ENCODE results near the gene SP6. TPM values are rescaled to one million over a fixed set of nuclear protein-coding genes. Genes with fewer than 3 reads are reported as not detected.

The SP6 gene
- total RNA-seq, 2 donors from 2014 or later, result 0.20 to 0.21 TPM

DNA sequence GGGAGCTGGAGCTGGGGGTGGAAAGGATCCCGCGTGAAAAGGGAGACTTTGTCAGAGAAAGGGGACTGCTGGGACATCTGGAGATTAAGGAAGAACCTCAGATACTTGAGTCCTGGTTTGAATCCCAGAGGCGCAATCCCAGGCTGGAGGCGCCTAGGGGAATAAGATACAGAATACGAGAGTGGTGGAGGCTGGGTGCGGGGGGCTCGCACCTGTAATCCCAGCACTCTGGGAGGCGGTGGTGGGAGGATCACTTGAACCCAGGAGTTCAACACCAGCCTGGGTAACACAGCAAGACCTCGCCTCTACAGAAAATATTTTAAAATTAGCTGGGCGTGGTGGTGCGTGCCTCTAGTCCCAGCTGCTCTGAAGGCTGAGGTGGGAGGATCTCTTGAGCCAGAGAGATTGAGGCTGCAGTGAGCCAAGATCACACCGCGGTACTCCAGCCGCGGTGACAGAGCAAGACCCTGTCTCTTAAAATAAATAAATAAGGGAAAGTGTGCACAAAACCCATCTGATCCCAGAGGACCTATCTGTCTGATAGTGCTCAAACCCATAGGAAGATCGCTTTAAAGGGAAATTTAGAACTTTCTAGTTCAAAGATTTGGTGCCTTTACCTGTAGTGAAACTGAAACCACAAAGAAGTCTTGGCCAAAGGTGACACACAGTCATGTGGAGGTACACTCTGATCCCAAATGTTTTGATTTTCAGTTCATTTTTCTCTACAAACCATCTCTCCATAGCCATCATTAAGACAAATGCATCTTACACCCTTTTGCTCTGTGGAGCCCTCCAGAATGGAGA, 9.3 kb downstream of the SP6 start:
- no peak for DNase-seq
- Mint-ChIP-seq H3K36me3 (ENCODE audit: low read depth) (no peaks in the 10 kb centered on the region), H3K27me3 (peaks cover 26% of the 10 kb centered on the region), H3K27ac (peak overlapping the region; percentile 84), H3K4me3 (peak overlapping the region; percentile 98), H3K4me1 (peaks cover 16% of the 10 kb centered on the region)
- H3K9me3 ChIP-seq (ENCODE audit: control insufficient read depth, low read length, poor library complexity, severe bottlenecking), result no peaks in the 10 kb centered on the region
- no peak for ATAC-seq

DNA sequence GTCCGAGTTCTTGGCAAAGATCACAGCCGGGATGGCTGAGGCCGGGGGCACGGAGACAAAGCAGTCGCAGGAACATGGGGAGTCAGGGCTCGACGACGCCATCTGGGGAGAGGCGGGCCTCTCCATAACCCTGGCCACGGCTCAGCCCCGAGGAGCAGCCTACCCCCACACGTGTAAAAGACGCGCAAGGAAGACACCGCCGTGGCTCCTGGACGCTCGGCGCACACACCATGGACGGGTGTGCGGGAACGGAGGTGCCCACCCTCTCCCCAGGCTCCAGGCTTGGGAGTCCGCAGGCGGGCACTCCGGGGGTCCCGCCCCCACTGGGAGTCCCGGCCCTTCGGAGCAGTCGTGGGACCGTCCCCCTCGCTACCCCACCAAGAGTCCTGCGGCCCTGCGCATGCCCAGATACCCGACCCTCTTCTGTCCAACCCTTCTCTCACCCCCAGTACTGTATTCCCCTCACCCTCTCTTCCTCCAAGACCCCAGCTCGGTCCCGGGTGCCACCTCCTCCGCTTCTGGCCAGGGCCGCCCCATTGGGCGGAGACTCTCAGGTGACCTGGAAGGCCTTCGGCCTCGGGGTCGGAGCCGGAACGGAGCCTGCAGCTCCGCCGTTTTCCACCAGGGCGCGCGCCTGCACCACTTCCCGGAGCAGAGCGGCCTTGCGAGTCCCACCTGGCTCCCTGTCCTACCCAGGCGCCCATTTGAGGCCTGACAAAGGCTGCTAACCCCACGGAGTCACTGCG, 10.0 kb downstream of the SP6 start, which contains the start of gene SCRN2:
Gene SCRN2 (minus strand): TSS at position 532 of the 746 bp plus-strand sequence. CDS start 430 bp downstream, at position 102.
- DNase-seq (peak; percentile 74 to 84 (median 75)), ATAC-seq (peak; percentile 90)
- H3K9me3 ChIP-seq (ENCODE audit: control insufficient read depth, low read length, poor library complexity, severe bottlenecking), result no peaks in the 10 kb centered on the region
- H3K4me1 Mint-ChIP-seq, result peaks cover 17% of the 10 kb centered on the region
- H3K36me3 Mint-ChIP-seq (ENCODE audit: low read depth), result no peaks in the 10 kb centered on the region
- peaks cover 19% of the 10 kb centered on the region for H3K27me3 Mint-ChIP-seq
- peak within 1 kb of the TSS; percentile 84 for H3K27ac Mint-ChIP-seq
- peak within 1 kb of the TSS; percentile 98 for H3K4me3 Mint-ChIP-seq

DNA sequence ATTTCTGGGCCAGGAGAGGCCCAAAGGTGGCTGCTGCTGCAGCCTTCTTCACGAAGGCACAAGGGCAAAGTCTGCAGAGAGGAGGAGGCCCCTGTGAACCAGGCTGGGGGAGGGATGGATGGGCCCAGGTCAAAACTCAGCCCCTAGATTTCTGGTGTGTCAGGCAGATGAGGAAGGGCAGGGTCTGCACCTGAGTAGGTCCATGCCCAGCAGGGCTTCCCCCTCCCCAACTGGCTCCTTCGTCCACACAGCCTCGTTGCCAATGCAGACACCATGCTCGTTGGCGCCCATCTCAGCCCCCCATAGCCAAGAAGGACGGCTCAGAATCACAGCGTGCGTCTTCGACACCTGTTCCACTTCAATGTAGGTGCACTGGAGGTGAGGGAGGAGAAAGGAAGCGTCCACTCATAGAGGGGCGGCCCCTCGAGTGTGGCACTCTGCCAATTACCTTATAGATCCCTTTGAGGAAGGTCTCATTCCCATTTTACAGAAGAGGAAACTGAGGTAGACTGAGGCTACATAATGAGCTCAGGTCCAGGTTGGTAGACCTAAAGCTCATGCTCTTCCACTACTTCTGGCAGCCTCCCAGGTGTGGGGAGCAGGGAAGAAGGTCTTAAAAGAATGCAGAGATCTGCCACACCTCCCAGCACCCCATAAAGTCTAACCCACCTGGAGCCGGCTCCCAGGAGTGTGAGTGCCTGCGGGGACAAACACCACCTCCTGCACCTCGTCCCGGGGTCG, 10.8 kb downstream of the SP6 start:
- Mint-ChIP-seq H3K4me3 (peak overlapping the region; percentile 98), H3K36me3 (ENCODE audit: low read depth) (no peaks in the 10 kb centered on the region), H3K4me1 (peaks cover 22% of the 10 kb centered on the region), H3K27ac (peak overlapping the region; percentile 84), H3K27me3 (peaks cover 11% of the 10 kb centered on the region)
- ATAC-seq (no peak), DNase-seq (no peak)
- H3K9me3 ChIP-seq (ENCODE audit: control insufficient read depth, low read length, poor library complexity, severe bottlenecking), result no peaks in the 10 kb centered on the region

DNA sequence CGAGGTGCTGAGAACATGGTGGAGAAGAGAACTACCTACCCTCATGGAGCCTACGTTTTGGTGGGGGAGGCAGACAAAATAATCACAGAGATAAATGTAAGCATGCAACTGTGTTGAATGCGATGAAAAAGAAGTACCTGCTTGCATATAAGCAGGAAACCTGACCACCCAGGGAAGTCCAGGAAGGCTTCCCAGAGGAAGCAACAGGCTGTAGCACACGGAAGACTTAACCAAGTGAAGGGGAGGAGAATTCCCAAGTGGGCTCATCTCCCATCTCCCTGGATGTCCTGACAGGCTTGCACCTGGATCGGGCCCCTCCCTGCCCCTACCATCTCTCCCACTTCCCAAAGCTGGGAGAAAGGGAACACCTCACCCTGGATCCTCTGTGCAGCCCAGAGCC, 11.9 kb downstream of the SP6 start:
- Mint-ChIP-seq H3K36me3 (ENCODE audit: low read depth) (no peaks in the 10 kb centered on the region), H3K4me3 (peak overlapping the region; percentile 39), H3K4me1 (peaks cover 32% of the 10 kb centered on the region), H3K27ac (peak overlapping the region; percentile 84), H3K27me3 (peaks cover 1% of the 10 kb centered on the region)
- no peaks in the 10 kb centered on the region for H3K9me3 ChIP-seq (ENCODE audit: control insufficient read depth, low read length, poor library complexity, severe bottlenecking)
- ATAC-seq (no peak), DNase-seq (no peak)

DNA sequence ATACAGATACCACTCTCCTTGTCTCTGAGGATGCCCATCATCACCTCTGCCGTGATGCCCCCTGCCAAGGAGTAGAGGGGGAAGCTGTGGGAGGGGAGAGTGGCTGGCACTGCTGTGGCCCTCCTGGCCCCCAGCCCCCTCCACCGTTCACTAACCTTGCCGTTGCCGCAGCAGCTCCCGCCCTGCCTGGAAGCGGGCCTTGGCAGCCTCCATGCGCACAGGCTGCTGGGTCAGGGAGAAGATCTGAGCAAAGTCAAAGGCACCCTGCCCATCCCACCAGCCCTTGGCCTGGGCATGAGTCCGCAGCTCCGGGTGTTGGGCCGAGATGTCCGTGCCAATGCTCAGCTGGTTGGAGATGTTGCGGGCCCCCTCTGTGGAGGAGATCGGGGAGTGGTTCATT, 12.3 kb downstream of the SP6 start:
- Mint-ChIP-seq H3K27ac (no peak overlapping the region), H3K27me3 (no peaks in the 10 kb centered on the region), H3K36me3 (ENCODE audit: low read depth) (no peaks in the 10 kb centered on the region), H3K4me1 (peaks cover 34% of the 10 kb centered on the region), H3K4me3 (peak overlapping the region; percentile 39)
- no peaks in the 10 kb centered on the region for H3K9me3 ChIP-seq (ENCODE audit: control insufficient read depth, low read length, poor library complexity, severe bottlenecking)
- DNase-seq (no peak), ATAC-seq (no peak)

DNA sequence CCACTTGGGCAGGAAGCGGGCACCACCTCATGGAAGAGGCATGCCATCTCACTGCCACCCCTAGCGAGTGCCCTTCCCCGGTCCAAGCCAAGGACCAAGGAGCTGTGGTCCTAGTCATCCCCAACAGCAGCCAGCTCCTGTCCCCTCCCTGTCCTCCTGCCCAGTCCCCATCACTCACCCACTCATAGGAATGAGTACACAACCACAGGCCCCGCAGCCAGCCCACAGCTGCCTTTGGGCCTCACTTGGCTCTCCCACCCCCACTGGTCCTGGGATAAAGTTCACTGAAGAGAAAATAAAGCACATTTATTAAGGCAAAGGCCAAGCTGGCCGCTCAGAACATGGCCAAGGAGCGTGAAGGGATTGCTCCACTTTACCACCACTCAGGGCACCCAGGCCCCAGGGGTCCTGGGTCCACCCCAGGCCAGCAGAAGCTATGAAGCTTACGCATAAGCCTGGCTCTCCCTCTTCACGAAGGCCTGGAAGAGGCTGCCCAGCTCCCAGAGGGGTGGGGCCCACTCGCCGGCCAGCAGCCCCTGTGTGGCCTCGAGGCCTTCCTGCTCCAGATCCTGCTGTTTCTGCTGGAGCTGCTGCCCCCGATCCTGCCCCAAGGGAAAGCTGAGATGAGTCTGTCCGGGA, 13.4 kb downstream of the SP6 start:
- Mint-ChIP-seq H3K36me3 (ENCODE audit: low read depth) (no peaks in the 10 kb centered on the region), H3K4me1 (peaks cover 29% of the 10 kb centered on the region), H3K27me3 (no peaks in the 10 kb centered on the region), H3K27ac (no peak overlapping the region), H3K4me3 (no peak overlapping the region)
- DNase-seq (no peak), ATAC-seq (no peak)
- no peaks in the 10 kb centered on the region for H3K9me3 ChIP-seq (ENCODE audit: control insufficient read depth, low read length, poor library complexity, severe bottlenecking)

DNA sequence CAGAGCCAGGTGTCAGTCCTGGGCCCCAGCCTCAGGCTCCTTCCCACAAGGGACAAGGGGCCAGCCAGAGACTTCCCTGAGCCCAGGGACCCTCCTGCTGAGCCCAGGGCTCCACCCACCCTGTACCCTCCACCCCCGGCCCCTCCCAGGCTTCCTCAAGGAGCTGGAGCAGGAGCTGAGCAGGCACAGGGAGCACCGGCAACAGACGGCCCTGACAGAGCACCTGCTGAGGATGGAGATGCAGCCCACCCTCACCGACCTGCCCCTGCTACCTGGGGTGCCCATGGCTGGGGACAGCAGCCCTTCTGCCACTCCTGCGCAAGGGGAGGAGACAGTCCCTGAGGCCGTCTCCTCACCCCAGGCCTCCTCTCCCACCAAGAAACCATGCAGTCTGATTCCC, 14.4 kb downstream of the SP6 start:
- DNase-seq (no peak), ATAC-seq (no peak)
- Mint-ChIP-seq H3K4me1 (peaks cover 35% of the 10 kb centered on the region), H3K4me3 (no peak overlapping the region), H3K27me3 (no peaks in the 10 kb centered on the region), H3K27ac (no peak overlapping the region), H3K36me3 (ENCODE audit: low read depth) (no peaks in the 10 kb centered on the region)
- no peaks in the 10 kb centered on the region for H3K9me3 ChIP-seq (ENCODE audit: control insufficient read depth, low read length, poor library complexity, severe bottlenecking)

DNA sequence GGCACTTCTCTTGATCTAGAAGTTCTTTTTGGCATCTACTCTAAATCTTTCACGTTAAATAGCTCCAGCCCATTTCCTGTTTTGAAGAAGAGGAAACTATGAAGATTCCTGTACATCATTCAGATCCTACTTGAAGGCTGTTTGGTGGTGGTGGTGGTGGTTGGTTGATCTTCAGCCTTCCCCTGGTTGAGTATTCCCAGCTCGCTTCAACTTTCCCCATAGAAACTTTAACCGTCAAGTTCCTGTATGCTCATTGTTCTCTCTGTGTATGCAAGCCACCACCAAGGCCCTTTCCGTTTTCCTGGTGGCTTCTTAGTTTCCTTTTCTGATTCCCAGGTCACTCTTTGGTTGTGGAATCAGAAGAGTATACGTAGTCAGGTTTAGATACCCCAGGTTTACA, 16.2 kb downstream of the SP6 start:
- Mint-ChIP-seq H3K27ac (peak overlapping the region; percentile 99), H3K36me3 (ENCODE audit: low read depth) (peaks cover 2% of the 10 kb centered on the region), H3K27me3 (no peaks in the 10 kb centered on the region), H3K4me1 (peaks cover 37% of the 10 kb centered on the region), H3K4me3 (no peak overlapping the region)
- ATAC-seq (no peak), DNase-seq (no peak)
- H3K9me3 ChIP-seq (ENCODE audit: control insufficient read depth, low read length, poor library complexity, severe bottlenecking), result no peaks in the 10 kb centered on the region

DNA sequence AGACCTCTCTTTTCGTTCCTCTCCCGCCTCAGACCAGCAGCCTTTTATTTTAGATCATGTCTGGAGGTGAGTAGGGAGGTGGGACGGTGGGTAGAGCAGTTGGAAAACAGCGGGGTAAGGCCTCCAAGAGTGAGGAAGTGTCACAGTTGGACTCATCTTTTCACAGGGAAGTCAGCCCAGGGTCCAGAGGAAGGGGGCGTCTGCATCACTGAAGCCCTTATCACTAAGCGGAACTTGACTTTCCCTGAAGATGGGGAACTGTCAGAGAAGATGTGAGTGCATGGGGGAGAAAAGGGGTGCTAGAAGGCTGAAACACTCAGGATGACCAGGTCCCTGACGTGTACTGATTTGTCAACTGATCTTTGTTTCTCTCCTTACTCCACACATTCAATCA, 19.0 kb downstream of the SP6 start:
- no peaks in the 10 kb centered on the region for H3K27me3 Mint-ChIP-seq
- DNase-seq (no peak), ATAC-seq (no peak)
- peaks cover 43% of the 10 kb centered on the region for H3K4me1 Mint-ChIP-seq
- peaks cover 2% of the 10 kb centered on the region for H3K36me3 Mint-ChIP-seq (ENCODE audit: low read depth)
- peak overlapping the region; percentile 99 for H3K4me3 Mint-ChIP-seq
- no peaks in the 10 kb centered on the region for H3K9me3 ChIP-seq (ENCODE audit: control insufficient read depth, low read length, poor library complexity, severe bottlenecking)
- H3K27ac Mint-ChIP-seq, result peak overlapping the region; percentile 99

DNA sequence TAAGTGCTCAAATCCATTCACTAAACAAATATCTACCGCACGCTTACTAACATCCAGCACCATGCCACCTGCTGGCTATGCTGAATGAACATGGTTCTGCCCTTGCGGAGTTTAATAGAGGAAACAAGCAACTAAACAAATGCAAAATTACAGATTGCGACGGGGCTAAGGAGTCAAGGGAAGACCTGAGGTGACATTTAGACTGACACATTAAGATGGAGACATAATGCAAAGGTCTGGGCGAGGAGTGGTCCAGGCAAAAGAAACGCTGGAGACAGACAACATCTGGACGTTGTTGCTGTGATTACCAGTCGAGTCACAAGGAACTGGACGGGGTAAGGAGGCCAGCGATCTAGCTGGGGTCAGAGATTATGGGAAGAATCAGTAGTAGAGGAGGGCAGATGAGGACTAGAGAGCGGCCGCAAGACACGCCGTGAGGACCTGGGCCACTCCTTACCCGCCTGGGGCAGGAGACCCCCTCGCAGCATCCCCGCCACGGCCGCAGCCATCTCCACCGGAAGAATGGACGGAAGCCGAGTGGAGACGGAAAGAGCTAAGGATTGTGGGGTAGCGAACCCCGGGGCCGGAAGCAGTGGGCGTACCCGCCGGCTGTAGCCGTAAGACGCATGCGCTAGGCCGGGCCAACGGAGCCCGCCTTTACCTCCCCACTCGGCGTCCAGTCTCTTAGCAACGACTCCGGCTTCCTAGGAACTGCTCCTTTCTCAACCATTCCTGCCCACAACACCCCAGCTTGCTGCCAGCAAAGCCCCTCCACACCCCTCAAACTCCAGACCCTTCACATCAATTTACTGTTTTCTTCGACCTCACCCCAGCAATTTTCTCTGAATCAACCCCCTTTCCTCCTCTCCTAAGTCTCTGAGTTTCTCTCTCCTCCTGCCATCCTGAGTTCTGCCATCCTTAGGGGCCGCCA, 19.7 kb downstream of the SP6 start, which contains the start of the genes LRRC46 and MRPL10:
Gene LRRC46 (plus strand): TSS at position 668 of the 931 bp plus-strand sequence. CDS start 320 bp downstream, outside the sequence.
Gene MRPL10 (minus strand): TSS at position 539 of the 931 bp plus-strand sequence. CDS start 30 bp downstream, at position 509.
- Mint-ChIP-seq H3K4me3 (peak within 1 kb of the TSS; percentile 99), H3K27me3 (no peaks in the 10 kb centered on the region), H3K36me3 (ENCODE audit: low read depth) (peaks cover 2% of the 10 kb centered on the region), H3K27ac (peak within 1 kb of the TSS; percentile 99), H3K4me1 (peaks cover 43% of the 10 kb centered on the region)
- ATAC-seq (peak; percentile 74), DNase-seq (peak; percentile 82 to 86 (median 85))
- no peaks in the 10 kb centered on the region for H3K9me3 ChIP-seq (ENCODE audit: control insufficient read depth, low read length, poor library complexity, severe bottlenecking)

DNA sequence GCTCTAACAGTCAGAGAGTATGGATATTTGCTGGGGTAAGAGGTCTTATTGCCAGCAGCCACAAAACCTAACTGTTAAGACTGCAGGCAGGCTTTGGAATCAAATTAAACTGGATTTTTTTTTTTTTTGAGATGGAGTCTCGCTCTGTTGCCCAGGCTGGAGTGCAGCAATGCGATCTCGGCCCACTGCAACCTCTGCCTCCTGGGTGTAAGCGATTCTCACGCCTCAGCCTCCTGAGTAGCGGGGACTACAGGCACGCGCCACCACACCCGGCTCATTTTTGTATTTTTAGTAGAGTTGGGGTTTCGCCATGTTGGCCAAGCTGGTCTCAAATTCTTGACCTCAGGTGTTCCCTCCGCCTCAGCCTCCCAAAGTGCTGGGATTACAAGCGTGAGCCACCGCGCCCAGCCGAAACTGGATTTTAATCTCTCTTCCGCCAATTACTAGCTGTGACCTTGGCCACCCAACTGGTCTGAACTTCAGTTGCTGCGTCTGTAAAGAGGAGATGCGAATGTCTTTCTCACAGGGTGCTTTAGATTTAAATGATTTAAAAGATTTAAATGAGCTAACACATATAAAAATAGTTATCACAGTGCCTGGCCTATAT, 20.5 kb downstream of the SP6 start:
- Mint-ChIP-seq H3K4me3 (peak overlapping the region; percentile 99), H3K36me3 (ENCODE audit: low read depth) (peaks cover 3% of the 10 kb centered on the region), H3K4me1 (peaks cover 38% of the 10 kb centered on the region), H3K27me3 (no peaks in the 10 kb centered on the region), H3K27ac (peak overlapping the region; percentile 99)
- ATAC-seq (peak; percentile 1), DNase-seq (no peak)
- no peaks in the 10 kb centered on the region for H3K9me3 ChIP-seq (ENCODE audit: control insufficient read depth, low read length, poor library complexity, severe bottlenecking)

Data from T-helper 17 cell (primary cell).